HepG2 (cell line): ENCODE results near the gene COL13A1. TPM values are rescaled to one million over a fixed set of nuclear protein-coding genes. Genes with fewer than 3 reads are reported as not detected.

Experiments
- ATAC-seq: fragments of 200-7000 bp; cut with Tn5 transposase; 3 replicates; pipeline ENCODE4 v1.9.1; 2020; ENCODE audit warnings: mild to moderate bottlenecking, moderate library complexity
- BruUV-seq: library from RNA; stranded (reverse); fragments of 400-500 nt; replicated peaks from 2 replicates; lab custom pipeline; 2021; lab: Mats Ljungman, UMichigan
- CTCF ChIA-PET: fragments of 300-600 bp; formaldehyde crosslinking; extraction: SDS; loops from one replicate; lab custom pipeline; 2021; ENCODE audit warnings: low total read pairs, inconsistent platforms, low intra/inter-chr PET ratio; lab: Yijun Ruan, JAX
- POLR2A ChIA-PET: fragments of 350-600 bp; sonication (Branson Sonifier 250); formaldehyde crosslinking; loops from one replicate; lab custom pipeline; 2020; ENCODE audit warnings: antibody characterized with exemption, inconsistent platforms; lab: Yijun Ruan, JAX
- DNase-seq: peaks from one replicate; pipeline ENCODE4 v3.0.0-alpha.2; 2015; ENCODE audit warnings: low spot score
- FAIRE-seq: peaks from 3 replicates; lab custom pipeline; 2011; peaks lifted over from hg19 to GRCh38; lab: Jason Lieb, UNC
- H2AFZ ChIP-seq: one replicate; pipeline ENCODE4 v1.6.1; 2011; ENCODE audit warnings: low read length, inconsistent platforms
- H3K27ac ChIP-seq: fragments of 300-600 bp; 3 replicates; pipeline ENCODE4 v1.8.0; 2011; ENCODE audit warnings: mixed run types, mild to moderate bottlenecking, mixed read lengths, low read length, inconsistent platforms; ENCODE audit not compliant: insufficient read depth; ENCODE audit errors: extremely low read length
- H3K27me3 ChIP-seq, 2 experiments: fragments of 200-600 bp in 1 of 2; 2 replicates in 1 of 2; 3 replicates in 1 of 2; pipeline versions ENCODE4 v1.6.0 to v1.8.0; 2011; ENCODE audit warnings: low read length in 2 of 2, mild to moderate bottlenecking in 2 of 2, moderate library complexity in 2 of 2, inconsistent platforms in 1 of 2; ENCODE audit not compliant: insufficient read depth in 2 of 2, control insufficient read depth in 1 of 2
- H3K36me3 ChIP-seq, 2 experiments: fragments of 200-600 bp in 1 of 2; replicated peaks in 1 of 2; 2 replicates in 1 of 2; 3 replicates in 1 of 2; pipeline versions ENCODE4 v1.5.1 to v1.8.0; 2011; ENCODE audit warnings: low read length in 2 of 2, inconsistent platforms in 1 of 2; ENCODE audit not compliant: insufficient read depth in 2 of 2, control insufficient read depth in 1 of 2
- H3K4me1 ChIP-seq: 2 replicates; pipeline ENCODE4 v1.5.1; 2012; ENCODE audit warnings: low read length, inconsistent platforms; ENCODE audit not compliant: insufficient read depth
- H3K4me2 ChIP-seq: 2 replicates; pipeline ENCODE4 v1.6.0; 2011; ENCODE audit warnings: low read depth, low read length, inconsistent platforms
- H3K4me3 ChIP-seq, 3 experiments: fragments of 200-600 bp in 1 of 3; sonication (generic), shearing (Covaris generic) in 1 of 3; replicated peaks in 1 of 3; 2 replicates each; pipeline ENCODE4 v1.5.1; 2011 to 2016; ENCODE audit warnings: low read length in 3 of 3, inconsistent platforms in 2 of 3, low read depth in 2 of 3, mild to moderate bottlenecking in 2 of 3, control low read depth in 1 of 3, mixed read lengths in 1 of 3; ENCODE audit not compliant: insufficient read depth in 1 of 3
- H3K79me2 ChIP-seq: one replicate; pipeline ENCODE4 v1.6.1; 2011; ENCODE audit warnings: low read length, inconsistent platforms; ENCODE audit not compliant: insufficient read depth
- H3K9ac ChIP-seq: 2 replicates; pipeline ENCODE4 v1.6.0; 2011; ENCODE audit warnings: mild to moderate bottlenecking, low read depth, low read length, inconsistent platforms; ENCODE audit not compliant: insufficient read depth
- H3K9me3 ChIP-seq: 2 replicates; pipeline ENCODE4 v1.5.1; 2012; ENCODE audit warnings: mild to moderate bottlenecking, low read length
- H4K20me1 ChIP-seq: 2 replicates; pipeline ENCODE4 v1.6.0; 2011; ENCODE audit warnings: inconsistent platforms, mild to moderate bottlenecking, low read length, moderate library complexity; ENCODE audit not compliant: insufficient read depth
- MNT ChIP-seq: fragments of 450-650 bp; IDR thresholded peaks from 2 replicates; pipeline ENCODE4 v1.6.1; 2016
- NR3C1 ChIP-seq: sonication (generic); formaldehyde crosslinking; IDR thresholded peaks from 2 replicates; pipeline ENCODE4 v1.4.0; 2020; ENCODE audit warnings: missing genetic modification reagents
- RCOR2 ChIP-seq: IDR thresholded peaks from 2 replicates; pipeline ENCODE4 v1.6.1; 2016; ENCODE audit warnings: missing biosample characterization, missing genetic modification reagents
- TOPORS ChIP-seq: sonication (generic); formaldehyde crosslinking; IDR thresholded peaks from 2 replicates; pipeline ENCODE4 v1.8.0; 2023; ENCODE audit warnings: mild to moderate bottlenecking, missing genetic modification reagents
- ZMYM4 ChIP-seq: sonication (generic); formaldehyde crosslinking; IDR thresholded peaks from 2 replicates; pipeline ENCODE4 v1.8.1; 2023; ENCODE audit warnings: mild to moderate bottlenecking, missing genetic modification reagents
- ZNF414 ChIP-seq: sonication (generic); formaldehyde crosslinking; IDR thresholded peaks from 2 replicates; pipeline ENCODE4 v1.5.0; 2020; ENCODE audit warnings: missing genetic modification reagents
- ZNF512 ChIP-seq: sonication (generic); formaldehyde crosslinking; IDR thresholded peaks from 2 replicates; pipeline ENCODE4 v1.4.0; 2020; ENCODE audit warnings: mild to moderate bottlenecking, missing genetic modification reagents
- ZNF713 ChIP-seq: sonication (generic); formaldehyde crosslinking; IDR thresholded peaks from 2 replicates; pipeline ENCODE4 v1.4.0; 2020; ENCODE audit warnings: mild to moderate bottlenecking, missing genetic modification reagents
- WGBS: methylation state at CpG from one replicate; pipeline ENCODE4 v1.1.6; 2017; ENCODE audit warnings: low lambda C conversion rate; 5-methylcytosine and 5-hydroxymethylcytosine counted together
- in situ Hi-C: cut with HindIII; loops from 2 replicates; pipeline ENCODE4 v1.10.0; 2017; ENCODE audit warnings: low pct_unique_long_range_greater_than_20kb; ENCODE audit not compliant: extremely low pct_ligation_motif_present
- intact Hi-C: fragments of 100-400 bp; cut with micrococcal nuclease; formaldehyde crosslinking; loops from one replicate; pipeline ENCODE4 v1.10.0; 2022; ENCODE audit not compliant: unreplicated experiment
- polyA plus RNA-seq, 8 experiments: library from polyadenylated mRNA; depleted of rRNA in 3 of 8; stranded (reverse) in 7 of 8; unstranded in 1 of 8; fragments of >200 nt; fragmentation: Illumina TruSeq in 4 of 8; extraction: Trizol in 4 of 8; gene quantifications; 2 replicates each; pipeline versions ENCODE4 v1.2.1 to v1.2.3, GENCODE V29; 2011 to 2016; ENCODE audit warnings: low read depth in 4 of 8, missing spikeins in 1 of 8, mixed read lengths in 1 of 8; ENCODE audit not compliant: insufficient read depth in 1 of 8
- total RNA-seq, 5 experiments: library from RNA; depleted of rRNA; stranded (reverse); fragments of >200 nt; fragmentation: Illumina TruSeq; extraction: Trizol; gene quantifications; 2 replicates each; pipeline ENCODE4 v1.2.3, GENCODE V29; 2016; ENCODE audit warnings: low read depth in 1 of 5

COL13A1 gene
- total and polyA plus RNA-seq, 2 of the 13 experiments (the other 11 are each of a cell fraction or from before 2014, with no cell fraction given), result 0.07 TPM; not detected in 1

DNA sequence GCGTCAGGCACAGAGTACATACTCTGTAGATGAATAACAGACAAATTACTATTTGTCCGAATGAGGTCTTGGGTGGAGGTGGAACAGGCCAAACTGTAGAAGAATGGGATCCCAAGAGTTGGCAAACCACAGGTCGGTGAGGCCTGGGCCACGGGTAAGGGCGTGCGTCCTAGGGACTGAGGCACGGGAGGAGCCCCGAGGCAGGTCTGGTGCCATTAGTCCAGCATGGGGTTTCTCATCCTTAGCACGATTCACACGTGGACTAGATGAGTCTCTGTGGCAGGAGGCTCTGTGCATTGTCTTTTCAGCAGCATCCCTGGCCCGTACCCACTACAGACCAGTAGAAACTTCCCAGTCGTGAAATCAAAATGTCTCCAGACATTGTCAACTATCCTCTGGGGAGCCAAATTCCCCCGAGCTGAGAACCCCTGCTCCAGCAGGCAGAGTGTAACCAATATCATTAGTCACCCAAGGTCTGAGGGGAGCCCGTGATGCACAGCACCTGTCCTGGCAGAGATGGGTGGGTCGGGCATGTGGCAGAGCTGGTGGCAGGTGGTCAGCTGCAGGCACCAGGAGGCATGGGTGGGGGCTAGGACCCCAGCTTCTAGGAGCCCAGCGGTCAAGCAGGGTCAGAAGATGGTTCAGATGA is 61.3 kb downstream of the COL13A1 start:
- no peaks in the 10 kb centered on the region for H3K79me2 ChIP-seq
- ATAC-seq (no peak), DNase-seq (no peak)
- POLR2A ChIA-PET, result no interaction called here
- no peaks in the 10 kb centered on the region for H4K20me1 ChIP-seq
- no peak overlapping the region for H3K4me2 ChIP-seq
- no peak overlapping the region for H2AFZ ChIP-seq
- TF ChIP-seq MNT (peak; percentile 51), RCOR2 (no peak), ZMYM4 (CRISPR knock-in tag) (no peak), ZNF414 (CRISPR knock-in tag) (no peak), ZNF512 (CRISPR knock-in tag) (no peak), ZNF713 (CRISPR knock-in tag) (no peak), NR3C1 (CRISPR knock-in tag) (no peak), TOPORS (CRISPR knock-in tag) (no peak)
- TF ChIP-seq, all 625 proteins: peak for 1
- Histone ChIP-seq H3K9ac (no peak overlapping the region), H3K36me3 (no peaks in the 10 kb centered on the region), H3K9me3 (no peaks in the 10 kb centered on the region), H3K4me3 (no peak overlapping the region), H3K27ac (no peak overlapping the region), H3K4me1 (no peaks in the 10 kb centered on the region), H3K27me3 (peaks cover 0 to 41% of the 10 kb centered on the region in 2 experiments; a peak in 3 of 5 replicates)
- in situ Hi-C loops, result no loop called here
- CTCF ChIA-PET, result no interaction called here
- BruUV-seq, result no TSS peak
- WGBS, result 47% methylated on average over 6 of the region's 16 CpGs
- FAIRE-seq, result no peak
- intact Hi-C loops, result no loop called here
